NOMO-1 treated with DMSO at 0.1 percent for 48 hours (cell line): ENCODE data around the gene PTPRB.
"Not testable (repeated sequence)": the region's sequence is repeated elsewhere in the genome, so short reads cannot be mapped to it uniquely, and the experiment has no call there.

Experiments used
- DNase-seq: peaks from one replicate; lab custom pipeline; 2025; ENCODE audit not compliant: unreplicated experiment; lab: John Stamatoyannopoulos, UW

Gene PTPRB

GRCh38 chr12:70549340-70550179, 87.7 kb downstream of the PTPRB start:
- DNase-seq: no peak

GRCh38 chr12:70543444-70543843, 93.8 kb downstream of the PTPRB start:
- DNase-seq: peak; percentile 30

GRCh38 chr12:70540996-70541395, 96.2 kb downstream of the PTPRB start:
- no peak for DNase-seq

GRCh38 chr12:70536650-70537049, 100.6 kb downstream of the PTPRB start:
- DNase-seq: no peak

- no peak for DNase-seq
These were observed 101.3 kb downstream of the PTPRB start for GRCh38 chr12:70535896-70536374.

- peak; percentile 27 for DNase-seq
These were observed 102.8 kb downstream of the PTPRB start for GRCh38 chr12:70534466-70534865.

- DNase-seq: no peak
These were observed 107.6 kb downstream of the PTPRB start for GRCh38 chr12:70529647-70530046.

- DNase-seq: no peak
These were observed 116.4 kb downstream of the PTPRB start for GRCh38 chr12:70520847-70521246.

- DNase-seq: no peak
These were observed 123.8 kb downstream of the PTPRB start for GRCh38 chr12:70513426-70513825.

- DNase-seq: no peak
These were observed 129.1 kb downstream of the PTPRB start for GRCh38 chr12:70508178-70508577.

GRCh38 chr12:70507442-70507841, 129.8 kb downstream of the PTPRB start:
- DNase-seq: no peak

- DNase-seq: no peak
These were observed 139.7 kb downstream of the PTPRB start for GRCh38 chr12:70497508-70497907.

GRCh38 chr12:70492904-70493303, 144.3 kb downstream of the PTPRB start:
- peak; percentile 46 for DNase-seq

GRCh38 chr12:70490928-70491327, 146.3 kb downstream of the PTPRB start:
- not testable (repeated sequence) for DNase-seq

- no peak for DNase-seq
These were observed 149.8 kb downstream of the PTPRB start for GRCh38 chr12:70487440-70487839.

GRCh38 chr12:70486588-70486987, 150.6 kb downstream of the PTPRB start:
- no peak for DNase-seq

GRCh38 chr12:70485704-70486103, 151.5 kb downstream of the PTPRB start:
- DNase-seq: no peak

- DNase-seq: no peak
These were observed 152.8 kb downstream of the PTPRB start for GRCh38 chr12:70484464-70484863.

GRCh38 chr12:70482764-70483163, 154.5 kb downstream of the PTPRB start:
- DNase-seq: no peak

- DNase-seq: peak; percentile 93
These were observed 167.9 kb downstream of the PTPRB start for GRCh38 chr12:70469221-70469820.

GRCh38 chr12:70468741-70469140, 168.5 kb downstream of the PTPRB start:
- peak; percentile 17 for DNase-seq
